ENCODE results near the gene NAP1L1.

The NAP1L1 gene

DNA sequence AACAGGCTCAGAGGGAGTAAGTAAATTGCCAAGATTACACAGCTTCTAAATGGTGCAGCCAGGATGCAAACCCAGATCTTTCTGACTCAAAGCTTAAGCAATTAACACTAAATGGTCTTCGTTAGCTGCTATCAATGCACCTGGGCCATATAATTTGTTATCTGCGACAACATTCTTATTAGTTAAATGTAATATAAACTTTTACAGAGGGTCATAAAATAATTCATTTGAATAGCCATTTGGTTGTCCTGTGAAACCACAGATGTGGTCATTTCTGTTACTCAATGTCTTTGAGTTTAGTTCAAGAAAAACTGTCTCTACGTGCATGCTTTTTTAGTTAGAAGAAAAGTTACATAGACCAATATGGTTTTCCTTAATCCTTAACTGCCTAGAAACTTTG lies 22.1 kb upstream of the NAP1L1 start:
- DNase-seq (ENCODE audit: low read depth) = no peak
- no peak overlapping the region for H3K4me3 ChIP-seq (ENCODE audit: low read depth, low read length)
- in situ Hi-C loops (cut with HindIII; ENCODE audit: low sequenced_read_pairs) = no loop called here
- TF ChIP-seq, protein P1, sequence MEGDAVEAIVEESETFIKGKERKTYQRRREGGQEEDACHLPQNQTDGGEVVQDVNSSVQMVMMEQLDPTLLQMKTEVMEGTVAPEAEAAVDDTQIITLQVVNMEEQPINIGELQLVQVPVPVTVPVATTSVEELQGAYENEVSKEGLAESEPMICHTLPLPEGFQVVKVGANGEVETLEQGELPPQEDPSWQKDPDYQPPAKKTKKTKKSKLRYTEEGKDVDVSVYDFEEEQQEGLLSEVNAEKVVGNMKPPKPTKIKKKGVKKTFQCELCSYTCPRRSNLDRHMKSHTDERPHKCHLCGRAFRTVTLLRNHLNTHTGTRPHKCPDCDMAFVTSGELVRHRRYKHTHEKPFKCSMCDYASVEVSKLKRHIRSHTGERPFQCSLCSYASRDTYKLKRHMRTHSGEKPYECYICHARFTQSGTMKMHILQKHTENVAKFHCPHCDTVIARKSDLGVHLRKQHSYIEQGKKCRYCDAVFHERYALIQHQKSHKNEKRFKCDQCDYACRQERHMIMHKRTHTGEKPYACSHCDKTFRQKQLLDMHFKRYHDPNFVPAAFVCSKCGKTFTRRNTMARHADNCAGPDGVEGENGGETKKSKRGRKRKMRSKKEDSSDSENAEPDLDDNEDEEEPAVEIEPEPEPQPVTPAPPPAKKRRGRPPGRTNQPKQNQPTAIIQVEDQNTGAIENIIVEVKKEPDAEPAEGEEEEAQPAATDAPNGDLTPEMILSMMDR (IDR thresholded peaks at IDR 0.05; ENCODE audit: low read depth, low read length, missing control alignments) = no peak

DNA sequence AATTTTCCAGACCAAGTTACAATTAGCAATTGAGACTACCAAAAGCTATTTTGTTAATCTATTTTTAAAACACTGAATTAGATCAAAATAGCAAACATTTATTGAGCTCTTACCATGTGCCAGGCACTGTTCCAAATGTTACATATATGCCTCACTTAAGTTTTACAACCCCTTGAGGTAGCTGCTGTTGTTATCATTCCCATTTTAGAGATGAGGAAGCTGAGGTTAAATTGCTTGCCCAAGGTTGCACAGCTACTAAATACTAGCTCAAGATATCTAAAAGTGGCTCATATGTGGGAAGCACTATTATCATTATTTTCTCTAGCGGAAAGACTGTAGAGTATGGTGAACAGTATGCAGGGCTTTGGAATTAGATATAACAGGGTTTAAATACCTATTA lies 19.5 kb upstream of the NAP1L1 start:
- no peak for DNase-seq (ENCODE audit: low read depth)
- TF ChIP-seq, protein P1 (IDR thresholded peaks at IDR 0.05; ENCODE audit: low read depth, low read length, missing control alignments) = no peak
- H3K4me3 ChIP-seq (ENCODE audit: low read depth, low read length) = no peak overlapping the region
- in situ Hi-C loops (cut with HindIII; ENCODE audit: low sequenced_read_pairs) = no loop called here

DNA sequence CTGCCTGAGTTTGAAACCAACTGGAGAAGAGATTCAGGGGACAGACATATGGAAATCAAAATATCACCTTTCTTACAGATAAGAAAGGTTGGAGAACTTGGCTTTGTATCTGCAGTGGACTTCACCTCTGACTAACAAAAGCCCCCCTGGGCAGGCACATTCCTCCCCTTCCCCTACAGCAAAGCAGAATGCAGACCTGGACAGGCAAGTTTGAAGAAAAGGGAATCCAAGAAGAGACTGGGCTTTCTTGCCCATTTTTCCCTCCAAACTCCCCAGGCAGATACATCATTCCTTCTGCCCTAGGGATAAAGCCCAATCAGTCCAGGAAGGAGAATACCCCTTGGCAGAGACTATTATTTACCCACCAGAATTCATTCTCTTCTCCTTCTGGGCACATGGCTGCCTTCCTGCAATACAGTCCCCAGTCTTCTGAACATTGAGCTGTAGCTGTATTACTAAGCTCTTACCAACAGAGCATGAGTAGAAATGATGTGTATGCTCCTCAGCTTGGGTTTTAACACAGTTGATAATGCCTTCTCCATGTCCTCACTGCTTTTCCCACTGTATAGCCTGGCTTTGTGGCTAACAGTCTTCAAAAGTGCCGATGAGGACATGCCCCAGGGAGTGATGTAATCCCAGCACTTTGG lies 17.4 kb upstream of the NAP1L1 start:
- DNase-seq (ENCODE audit: low read depth) = no peak
- no peak overlapping the region for H3K4me3 ChIP-seq (ENCODE audit: low read depth, low read length)
- TF ChIP-seq, protein P1 (IDR thresholded peaks at IDR 0.05; ENCODE audit: low read depth, low read length, missing control alignments) = no peak
- in situ Hi-C loops (cut with HindIII; ENCODE audit: low sequenced_read_pairs) = no loop called here

DNA sequence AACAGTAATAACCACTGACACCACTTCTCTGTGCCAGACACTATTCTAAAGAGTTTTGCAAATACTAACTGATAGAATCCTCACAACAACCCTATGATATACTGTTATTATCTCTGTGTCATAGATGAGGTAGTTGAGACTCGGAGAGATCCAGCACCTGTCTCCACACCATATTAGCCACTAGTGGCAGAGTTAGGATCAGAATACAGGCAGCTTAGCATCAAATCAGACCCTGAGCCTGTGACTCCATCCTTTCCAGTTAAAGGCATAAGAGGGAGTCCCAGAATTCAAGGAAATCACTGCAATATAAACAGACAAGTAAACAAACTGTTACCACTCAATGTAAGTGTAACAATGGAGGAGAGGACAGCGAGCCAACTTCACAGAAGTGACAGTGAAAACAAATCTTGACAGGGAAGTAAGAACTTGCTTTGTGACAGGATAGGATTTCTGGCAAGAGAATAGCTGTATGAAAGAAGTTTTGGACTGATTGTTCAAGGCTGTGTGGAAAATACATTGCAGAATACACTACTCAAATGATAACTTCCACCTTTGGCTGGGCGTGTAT lies 11.7 kb upstream of the NAP1L1 start:
- H3K4me3 ChIP-seq (ENCODE audit: low read depth, low read length) = no peak overlapping the region
- DNase-seq (ENCODE audit: low read depth) = no peak
- in situ Hi-C loops (cut with HindIII; ENCODE audit: low sequenced_read_pairs) = no loop called here
- TF ChIP-seq, protein P1 (IDR thresholded peaks at IDR 0.05; ENCODE audit: low read depth, low read length, missing control alignments) = no peak

DNA sequence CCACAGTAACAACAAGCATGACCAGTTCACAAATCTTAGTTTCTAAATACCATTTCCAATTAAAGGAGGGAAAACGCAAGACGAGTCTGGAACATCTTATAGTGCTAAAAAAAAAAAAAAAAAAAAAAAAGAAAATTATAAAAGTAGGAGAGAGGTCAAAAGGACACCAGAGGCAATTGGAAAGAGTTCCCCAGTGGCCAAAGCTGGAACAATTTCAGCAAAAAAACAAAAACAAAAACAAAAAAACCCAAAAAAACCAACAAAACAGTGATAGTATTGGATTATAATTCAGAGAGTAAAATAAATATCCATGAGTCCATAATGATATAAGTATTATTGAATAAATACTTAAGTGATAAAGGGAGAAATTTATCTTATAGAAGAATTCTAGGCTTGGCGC lies 10.3 kb upstream of the NAP1L1 start:
- TF ChIP-seq, protein P1 (IDR thresholded peaks at IDR 0.05; ENCODE audit: low read depth, low read length, missing control alignments) = no peak
- in situ Hi-C loops (cut with HindIII; ENCODE audit: low sequenced_read_pairs) = no loop called here

DNA sequence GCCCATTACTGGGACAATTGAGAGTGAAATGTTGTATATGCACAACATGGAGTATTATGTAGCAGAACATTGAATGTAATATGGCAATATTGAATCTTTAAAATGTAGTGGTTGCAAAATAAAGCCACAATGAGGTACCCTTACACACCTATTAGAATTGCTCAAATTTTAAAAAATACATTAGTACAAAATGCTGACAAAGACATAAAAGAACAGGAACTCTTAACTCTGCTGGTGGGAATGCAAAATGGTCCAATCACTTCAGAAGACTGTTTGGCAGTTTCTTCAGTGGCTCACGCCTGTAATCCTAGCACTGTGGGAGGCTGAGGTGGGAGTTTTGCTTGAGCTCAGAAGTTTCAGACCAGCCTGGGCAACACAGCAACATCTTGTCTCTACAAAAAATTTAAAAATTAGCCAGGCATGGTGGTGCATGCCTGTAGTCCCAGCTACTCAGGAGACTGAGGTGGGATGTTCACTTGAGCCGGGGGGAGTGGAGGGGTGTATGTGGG lies 6.8 kb upstream of the NAP1L1 start:
- no peak for DNase-seq (ENCODE audit: low read depth)
- H3K4me3 ChIP-seq (ENCODE audit: low read depth, low read length) = no peak overlapping the region
- in situ Hi-C loops (cut with HindIII; ENCODE audit: low sequenced_read_pairs) = no loop called here
- TF ChIP-seq, protein P1 (IDR thresholded peaks at IDR 0.05; ENCODE audit: low read depth, low read length, missing control alignments) = no peak

More for the DNA sequence above, 10.3 kb upstream of the NAP1L1 start:
- no peak overlapping the region for H3K4me3 ChIP-seq (ENCODE audit: low read depth, low read length)
- no peak for DNase-seq (ENCODE audit: low read depth)
